ENCODE results near the gene ACSL3. TPM values are rescaled to one million over a fixed set of nuclear protein-coding genes. Genes with fewer than 3 reads are reported as not detected.

Gene ACSL3
- total and polyA plus RNA-seq, 2 donors from 2014 or later = 33.6 to 58.8 TPM

DNA sequence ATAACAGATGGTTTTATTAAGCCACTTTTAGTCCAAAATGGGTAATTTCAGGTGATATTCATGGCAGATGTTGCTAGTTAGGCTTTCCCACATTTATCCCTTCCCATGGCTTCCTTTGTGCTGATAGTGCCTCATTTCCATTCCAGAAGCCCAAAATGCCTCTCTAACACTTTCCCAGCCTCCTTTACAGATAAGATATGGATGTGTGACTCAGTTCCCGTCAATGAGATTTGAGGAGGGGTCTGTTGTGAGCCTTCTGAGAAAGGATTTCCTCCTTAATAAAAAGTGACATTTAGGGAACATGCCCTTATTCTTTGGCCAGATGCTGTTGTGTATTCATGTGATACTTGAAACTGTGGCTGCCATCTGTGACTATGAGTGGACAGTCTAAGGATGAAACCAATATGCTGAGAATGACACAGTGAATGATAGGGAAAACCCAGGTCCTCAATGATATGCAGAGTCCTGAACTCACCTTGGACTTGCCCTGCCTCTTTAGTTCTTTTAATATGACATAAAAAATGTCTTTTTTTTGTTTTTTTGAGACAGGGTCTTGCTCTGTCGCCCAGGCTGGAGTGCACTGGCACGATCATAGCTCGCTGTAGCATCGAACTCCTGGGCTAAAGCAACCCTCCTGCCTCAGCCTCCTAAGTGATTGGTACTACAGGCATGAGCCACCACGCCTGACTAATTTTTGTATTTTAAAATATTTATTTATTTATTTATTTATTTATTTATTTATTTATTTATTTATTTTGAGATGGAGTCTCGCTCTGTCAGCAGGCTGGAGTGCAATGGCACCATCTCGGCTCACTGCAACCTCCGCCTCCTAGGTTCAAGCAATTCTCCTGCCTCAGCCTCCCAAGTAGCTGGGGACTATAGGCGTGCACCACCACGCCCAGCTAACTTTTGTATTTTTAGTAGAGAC, 5.8 kb upstream of the ACSL3 start:
- FAIRE-seq (no peak), DNase-seq (no peak)
- TF ChIP-seq, protein P1, sequence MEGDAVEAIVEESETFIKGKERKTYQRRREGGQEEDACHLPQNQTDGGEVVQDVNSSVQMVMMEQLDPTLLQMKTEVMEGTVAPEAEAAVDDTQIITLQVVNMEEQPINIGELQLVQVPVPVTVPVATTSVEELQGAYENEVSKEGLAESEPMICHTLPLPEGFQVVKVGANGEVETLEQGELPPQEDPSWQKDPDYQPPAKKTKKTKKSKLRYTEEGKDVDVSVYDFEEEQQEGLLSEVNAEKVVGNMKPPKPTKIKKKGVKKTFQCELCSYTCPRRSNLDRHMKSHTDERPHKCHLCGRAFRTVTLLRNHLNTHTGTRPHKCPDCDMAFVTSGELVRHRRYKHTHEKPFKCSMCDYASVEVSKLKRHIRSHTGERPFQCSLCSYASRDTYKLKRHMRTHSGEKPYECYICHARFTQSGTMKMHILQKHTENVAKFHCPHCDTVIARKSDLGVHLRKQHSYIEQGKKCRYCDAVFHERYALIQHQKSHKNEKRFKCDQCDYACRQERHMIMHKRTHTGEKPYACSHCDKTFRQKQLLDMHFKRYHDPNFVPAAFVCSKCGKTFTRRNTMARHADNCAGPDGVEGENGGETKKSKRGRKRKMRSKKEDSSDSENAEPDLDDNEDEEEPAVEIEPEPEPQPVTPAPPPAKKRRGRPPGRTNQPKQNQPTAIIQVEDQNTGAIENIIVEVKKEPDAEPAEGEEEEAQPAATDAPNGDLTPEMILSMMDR (IDR thresholded peaks at IDR 0.05; ENCODE audit: borderline replicate concordance, extremely low read depth, insufficient read depth) = no peak
- H3K36me3 ChIP-seq (ENCODE audit: control insufficient read depth in 2 of 3, insufficient read depth in 3 of 3, low read length in 3 of 3) = no peaks in the 10 kb centered on the region
- H3K9ac ChIP-seq (ENCODE audit: low read length in 3 of 3) = no peak overlapping the region
- no peaks in the 10 kb centered on the region for H3K9me3 ChIP-seq (ENCODE audit: control insufficient read depth in 2 of 3, insufficient read depth in 1 of 3, low read length in 3 of 3)
- no peak overlapping the region for H3K4me3 ChIP-seq (ENCODE audit: low read length in 3 of 3)
- intact Hi-C loops (cut with DNase I) = no loop called here
- peaks cover 0 to 3% (median 3%) of the 10 kb centered on the region in 3 donors for H3K4me1 ChIP-seq (ENCODE audit: control insufficient read depth in 2 of 3, insufficient read depth in 2 of 3, low read depth in 1 of 3, low read length in 3 of 3)
- H3K27ac ChIP-seq (ENCODE audit: low read depth in 2 of 2, low read length in 2 of 2) = no peak overlapping the region
- H3K27me3 ChIP-seq (ENCODE audit: control insufficient read depth, insufficient read depth, low read length) = no peaks in the 10 kb centered on the region

DNA sequence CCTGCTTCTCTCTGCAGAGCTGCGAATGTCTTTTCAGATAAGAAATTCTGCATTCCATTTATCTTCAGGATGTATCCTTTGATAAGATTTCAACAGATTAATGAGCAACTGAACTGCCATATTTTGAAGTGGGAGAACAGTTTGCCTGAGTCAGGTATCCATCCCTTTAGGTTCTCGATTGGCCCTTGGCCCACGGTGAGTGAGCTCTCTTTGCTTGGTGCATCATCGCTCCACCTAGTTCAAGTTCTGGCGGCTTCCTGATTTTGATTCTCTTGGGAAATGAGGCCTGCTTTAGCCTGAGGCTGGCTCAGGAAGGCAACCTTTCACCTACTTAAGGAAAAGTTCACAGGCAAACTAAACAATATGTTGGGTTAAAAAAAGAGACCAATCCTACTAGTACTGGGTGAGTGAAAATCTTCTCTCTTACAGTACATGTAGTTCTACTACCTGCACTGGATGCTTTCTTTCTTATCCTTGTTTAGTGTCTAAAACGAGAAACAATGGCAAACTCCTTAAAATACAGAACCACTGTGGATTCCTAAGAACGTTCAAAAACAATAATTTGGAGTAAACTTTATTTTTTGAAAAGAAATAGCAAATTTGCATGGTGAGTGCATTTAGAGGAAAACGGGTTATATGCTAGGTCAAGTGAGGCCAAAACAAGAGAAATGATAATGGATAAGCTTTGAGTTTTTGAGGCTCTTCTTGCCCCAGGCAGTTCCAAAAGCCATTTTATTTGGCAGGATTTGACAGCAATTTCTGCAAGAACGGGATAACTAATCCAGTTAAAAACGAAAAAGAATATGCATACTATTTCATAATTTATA, 837 bp upstream of the ACSL3 start:
- no peak for FAIRE-seq

DNA sequence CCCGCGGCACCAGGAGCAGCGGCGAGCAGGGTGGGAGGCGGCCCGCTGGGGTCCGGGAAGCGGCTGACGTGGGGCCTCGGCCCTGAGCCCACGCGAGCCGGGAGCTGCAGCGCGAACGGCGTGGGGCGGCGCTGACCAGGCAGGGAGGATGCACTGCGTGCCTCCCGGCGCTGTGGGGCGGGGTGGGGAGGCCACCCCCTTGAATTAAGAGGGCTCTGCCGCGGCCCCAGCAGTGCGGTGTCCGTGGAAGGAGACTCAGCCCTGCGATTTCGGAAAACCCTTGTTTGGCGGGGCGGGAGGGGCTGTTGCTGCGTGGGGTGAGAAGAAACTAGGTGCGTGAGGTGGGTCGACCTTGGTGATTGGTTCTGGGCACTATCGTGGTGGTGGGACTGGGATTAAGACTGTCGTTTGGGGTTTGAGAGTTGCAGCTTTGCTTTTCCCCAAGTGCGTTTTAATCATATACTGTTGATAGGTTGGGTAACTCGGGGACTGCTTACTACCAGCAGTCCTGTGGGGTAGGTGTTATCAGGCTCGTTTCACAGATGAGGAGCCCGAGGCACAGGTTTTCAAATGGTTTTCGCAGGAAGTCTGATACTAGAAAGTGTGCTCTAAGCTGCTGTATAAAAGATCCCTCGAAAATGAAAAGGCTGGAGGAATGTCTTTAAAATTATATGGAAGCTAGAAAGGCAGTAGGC, 722 bp downstream of the ACSL3 start:
- Histone ChIP-seq H3K36me3 (ENCODE audit: control insufficient read depth in 2 of 3, insufficient read depth in 3 of 3, low read length in 3 of 3) (no peaks in the 10 kb centered on the region), H3K9me3 (ENCODE audit: control insufficient read depth in 2 of 3, insufficient read depth in 1 of 3, low read length in 3 of 3) (no peaks in the 10 kb centered on the region), H3K9ac (ENCODE audit: low read length in 3 of 3) (peak overlapping the region; percentile 56 to 89 (median 82)), H3K27ac (ENCODE audit: low read depth in 2 of 2, low read length in 2 of 2) (peak overlapping the region; percentile 89 to 92), H3K4me1 (ENCODE audit: control insufficient read depth in 2 of 3, insufficient read depth in 2 of 3, low read depth in 1 of 3, low read length in 3 of 3) (peaks cover 5 to 9% (median 7%) of the 10 kb centered on the region in 3 donors), H3K27me3 (ENCODE audit: control insufficient read depth, insufficient read depth, low read length) (no peaks in the 10 kb centered on the region), H3K4me3 (ENCODE audit: low read length in 3 of 3) (peak overlapping the region; percentile 86 to 90 (median 87))
- TF ChIP-seq, protein P1 (IDR thresholded peaks at IDR 0.05; ENCODE audit: borderline replicate concordance, extremely low read depth, insufficient read depth) = peak; percentile 5
- DNase-seq = peak; percentile 35 to 89 (median 56)
- no peak for FAIRE-seq
- intact Hi-C loops (cut with DNase I) = no loop called here

More for the DNA sequence above, 837 bp upstream of the ACSL3 start:
- peak overlapping the region in 2 of 3 donors; percentile 6 to 46 for H3K9ac ChIP-seq (ENCODE audit: low read length in 3 of 3)
- no peaks in the 10 kb centered on the region for H3K27me3 ChIP-seq (ENCODE audit: control insufficient read depth, insufficient read depth, low read length)
- peak overlapping the region; percentile 28 to 61 (median 55) for H3K4me3 ChIP-seq (ENCODE audit: low read length in 3 of 3)
- intact Hi-C loops (cut with DNase I) = no loop called here
- peak overlapping the region; percentile 20 to 87 for H3K27ac ChIP-seq (ENCODE audit: low read depth in 2 of 2, low read length in 2 of 2)
- TF ChIP-seq, protein P1 (IDR thresholded peaks at IDR 0.05; ENCODE audit: borderline replicate concordance, extremely low read depth, insufficient read depth) = no peak
- peaks cover 5 to 9% (median 7%) of the 10 kb centered on the region in 3 donors for H3K4me1 ChIP-seq (ENCODE audit: control insufficient read depth in 2 of 3, insufficient read depth in 2 of 3, low read depth in 1 of 3, low read length in 3 of 3)
- no peaks in the 10 kb centered on the region for H3K36me3 ChIP-seq (ENCODE audit: control insufficient read depth in 2 of 3, insufficient read depth in 3 of 3, low read length in 3 of 3)
- DNase-seq = peak in 4 of 5 donors; percentile 49 to 75 (median 66)
- no peaks in the 10 kb centered on the region for H3K9me3 ChIP-seq (ENCODE audit: control insufficient read depth in 2 of 3, insufficient read depth in 1 of 3, low read length in 3 of 3)
